Esophagus squamous epithelium (tissue), 4 donors: ENCODE measurements around the gene OR2L8.

Source experiments
- CTCF ChIP-seq, 6 experiments: fragments of 450-650 bp in 4 of 6; fragments of 200-600 bp in 2 of 6; sonication (generic) in 2 of 6; IDR thresholded peaks; one replicate each; pipeline ENCODE4 v1.5.1; 2016 to 2019; ENCODE audit warnings: antibody characterized with exemption in 6 of 6, mild to moderate bottlenecking in 4 of 6, moderate library complexity in 4 of 6
- POLR2A ChIP-seq, 4 donors: fragments of 450-650 bp; IDR thresholded peaks; one replicate each; pipeline ENCODE4 v1.6.1; 2017; ENCODE audit warnings: antibody characterized with exemption in 4 of 4, mild to moderate bottlenecking in 4 of 4, moderate library complexity in 3 of 4

GRCh38 chr1:247992986-247993385 lies 44.3 kb downstream of the OR2L8 start:
- TF ChIP-seq CTCF (IDR thresholded peaks at IDR 0.05) = no peak
- no peak for TF ChIP-seq POLR2A (IDR thresholded peaks at IDR 0.05)
